SU-DHL-6 (cell line): ENCODE data around the gene NRTN.

Experiments used
- CTCF ChIP-seq: fragments of 200-600 bp; sonication (generic); IDR thresholded peaks from one replicate; pipeline ENCODE4 v1.5.1; 2017; ENCODE audit warnings: antibody characterized with exemption, mild to moderate bottlenecking, low read length, moderate library complexity; ENCODE audit not compliant: insufficient read depth, poor library complexity, severe bottlenecking
- EZH2phosphoT487 ChIP-seq: fragments of 200-600 bp; sonication (generic), shearing (Covaris generic); conservative IDR thresholded peaks from 2 replicates; pipeline ENCODE4 v1.6.1; 2018; ENCODE audit warnings: mild to moderate bottlenecking, antibody characterized with exemption, low read length, moderate library complexity, mixed read lengths

- TF ChIP-seq CTCF (no peak), EZH2phosphoT487 (no peak)
Measured at GRCh38 chr19:5789886-5790558, 14.8 kb upstream of the NRTN start.
